Lower leg skin (tissue), 4 donors: ENCODE measurements around the gene EPS8L3. TPM values are rescaled to one million over a fixed set of nuclear protein-coding genes. Genes with fewer than 3 reads are reported as not detected.
"Not testable (repeated sequence)": the region's sequence is repeated elsewhere in the genome, so short reads cannot be mapped to it uniquely, and the experiment has no call there.

Experiments used
- DNase-seq, 2 donors: peaks; one replicate each; pipeline ENCODE4 v3.0.0-alpha.2; 2019; ENCODE audit warnings: low spot score in 2 of 2
- H3K4me3 ChIP-seq: fragments of 200-600 bp; sonication (generic); 2 replicates; pipeline ENCODE4 v1.5.1; 2017; ENCODE audit warnings: mild to moderate bottlenecking, low read depth; ENCODE audit not compliant: poor library complexity, severe bottlenecking
- CTCF ChIP-seq, 3 donors: fragments of 450-650 bp; IDR thresholded peaks; one replicate each; pipeline ENCODE4 v1.5.1; 2016; ENCODE audit warnings: antibody characterized with exemption in 3 of 3, mild to moderate bottlenecking in 3 of 3, moderate library complexity in 2 of 3
- POLR2A ChIP-seq, 2 donors: fragments of 450-650 bp; IDR thresholded peaks; one replicate each; pipeline ENCODE4 v1.6.1; 2016 to 2017; ENCODE audit warnings: antibody characterized with exemption in 2 of 2, mild to moderate bottlenecking in 1 of 2, moderate library complexity in 1 of 2
- WGBS, 2 donors: methylation state at CpG; one replicate each; pipeline ENCODE4 v1.1.5; 2018; 5-methylcytosine and 5-hydroxymethylcytosine counted together
- intact Hi-C: fragments of 100-400 bp; cut with DNase I; formaldehyde crosslinking; loops from one replicate; pipeline ENCODE4 v1.15.0; 2023; ENCODE audit warnings: low total_unique reads
- total RNA-seq, 4 donors: library from RNA; depleted of rRNA; stranded (reverse); fragments of >200 nt; gene quantifications; one replicate each; pipeline ENCODE4 v1.1.0, GENCODE V29; 2016

The EPS8L3 gene
- total RNA-seq, 4 donors from 2014 or later = not detected

- no peak for TF ChIP-seq CTCF (IDR thresholded peaks at IDR 0.05)
- TF ChIP-seq POLR2A (IDR thresholded peaks at IDR 0.05) = no peak
- H3K4me3 ChIP-seq = no peak overlapping the region
- 77 to 82% methylated on average over 11 of the region's 11 CpGs for WGBS, 2 donors
- no peak for DNase-seq
- intact Hi-C loops = loop anchor here (5.0 kb wide), 2 partner anchors 128 to 223 kb away; partner anchors contain the start of gene GNAI3
These were observed 6.8 kb upstream of the EPS8L3 start for GRCh38 chr1:109770331-109771095.

GRCh38 chr1:109769330-109770078, 5.8 kb upstream of the EPS8L3 start:
- DNase-seq = no peak
- intact Hi-C loops = loop anchor here (5.0 kb wide), 2 partner anchors 127 to 222 kb away; partner anchors contain the start of gene GNAI3
- no peak overlapping the region for H3K4me3 ChIP-seq
- WGBS, 2 donors = 91% methylated on average over 11 of the region's 11 CpGs
- no peak for TF ChIP-seq CTCF (IDR thresholded peaks at IDR 0.05)
- no peak for TF ChIP-seq POLR2A (IDR thresholded peaks at IDR 0.05)

GRCh38 chr1:109768820-109769219, 5.1 kb upstream of the EPS8L3 start:
- 90% methylated on average over 7 of the region's 7 CpGs for WGBS, 2 donors
- TF ChIP-seq CTCF (IDR thresholded peaks at IDR 0.05) = no peak
- no peak for TF ChIP-seq POLR2A (IDR thresholded peaks at IDR 0.05)

GRCh38 chr1:109768335-109768650, 4.6 kb upstream of the EPS8L3 start:
- peak in 1 of 2 donors; percentile 58 for DNase-seq
- intact Hi-C loops = no loop called here
- TF ChIP-seq CTCF (IDR thresholded peaks at IDR 0.05) = no peak
- no peak for TF ChIP-seq POLR2A (IDR thresholded peaks at IDR 0.05)
- no peak overlapping the region for H3K4me3 ChIP-seq
- 82 to 91% methylated on average over 2 of the region's 2 CpGs for WGBS, 2 donors

More at GRCh38 chr1:109768820-109769219, 5.1 kb upstream of the EPS8L3 start:
- peak in 1 of 2 donors; percentile 70 for DNase-seq
- intact Hi-C loops = no loop called here
- H3K4me3 ChIP-seq = no peak overlapping the region

GRCh38 chr1:109767637-109768334, 4.1 kb upstream of the EPS8L3 start:
- 92 to 96% methylated on average over 10 of the region's 10 CpGs for WGBS, 2 donors
- intact Hi-C loops = no loop called here
- DNase-seq = peak in 1 of 2 donors; percentile 71
- no peak for TF ChIP-seq POLR2A (IDR thresholded peaks at IDR 0.05)
- TF ChIP-seq CTCF (IDR thresholded peaks at IDR 0.05) = no peak
- H3K4me3 ChIP-seq = no peak overlapping the region

- peak in 1 of 2 donors; percentile 58 for DNase-seq
- H3K4me3 ChIP-seq, intact Hi-C loops: not testable (repeated sequence)
- WGBS, 2 donors = 72 to 75% methylated on average over 17 of the region's 17 CpGs
These were observed 3.4 kb upstream of the EPS8L3 start for GRCh38 chr1:109766991-109767636.
